ENCODE data around the gene PCDHB4. TPM values are rescaled to one million over a fixed set of nuclear protein-coding genes. Genes with fewer than 3 reads are reported as not detected.

The PCDHB4 gene
- total and polyA plus RNA-seq, 2 of the 8 experiments (the other 6 are each of a cell fraction or from before 2014, with no cell fraction given): 1.3 to 1.5 TPM

- H4K5ac ChIP-seq (ENCODE audit: insufficient read length, low read depth, low read length): no peak overlapping the region
- no peaks in the 10 kb centered on the region for H3K79me2 ChIP-seq (ENCODE audit: control insufficient read depth in 1 of 2, insufficient read depth in 2 of 2, low read length in 2 of 2)
- peak overlapping the region; percentile 40; the same call in 1 of the 2 replicates for H2AK5ac ChIP-seq (ENCODE audit: low read depth, low read length)
- H3K9me3 ChIP-seq (ENCODE audit: insufficient read depth in 2 of 2, low read depth in 1 of 2, low read length in 1 of 2): peaks cover 20 to 31% of the 10 kb centered on the region in 2 experiments
- peak overlapping the region in 3 of 4 experiments; percentile 80 to 98 (median 84); a peak in 4 of 7 replicates for H3K9ac ChIP-seq (replicated peaks in 1 of 4; ENCODE audit: extremely low read depth in 1 of 4, low read depth in 3 of 4, low read length in 3 of 4)
- no peak overlapping the region for H4K8ac ChIP-seq (ENCODE audit: extremely low read depth, insufficient read depth, low read length)
- H3K18ac ChIP-seq (ENCODE audit: extremely low read depth, low read length): peak overlapping the region; percentile 55; the same call in 1 of the 2 replicates
- CTCF ChIA-PET (ENCODE audit: partially characterized antibody): interaction anchor here (0.6 to 2.4 kb wide), 46 partner anchors 8 to 428 kb away, joined by 3 to 29 read pairs (median 5); partner anchors contain the start of genes PCDHB10, PCDHB11, PCDHB12 and PCDHB14
- H3K36me3 ChIP-seq (ENCODE audit: control insufficient read depth in 2 of 4, insufficient read depth in 4 of 4, low read length in 3 of 4): peaks cover 0 to 12% (median 3%) of the 10 kb centered on the region in 4 experiments; a peak in 3 of 8 replicates
- H4K20me1 ChIP-seq (replicated peaks in 1 of 2; ENCODE audit: control insufficient read depth in 1 of 2, insufficient read depth in 2 of 2, low read length in 2 of 2): no peaks in the 10 kb centered on the region
- no peak overlapping the region for H2BK12ac ChIP-seq (ENCODE audit: low read depth, low read length)
- no peaks in the 10 kb centered on the region for H3K27me3 ChIP-seq (replicated peaks in 1 of 4; ENCODE audit: control insufficient read depth in 3 of 4, extremely low read depth in 1 of 4, insufficient read depth in 3 of 4, low read length in 3 of 4)
- DNase-seq (ENCODE audit: low read depth in 1 of 2, low spot score in 2 of 2): no peak
- no peak overlapping the region for H2BK20ac ChIP-seq (ENCODE audit: low read length)
- FAIRE-seq: no peak
- H2BK120ac ChIP-seq (replicated peaks; ENCODE audit: low read depth, low read length): no peak overlapping the region
- WGBS, 2 experiments (ENCODE audit: extremely low coverage in 1 of 2, insufficient coverage in 1 of 2, insufficient read length in 1 of 2, insufficient replicate concordance in 2 of 2, low coverage in 1 of 2, low lambda C conversion rate in 2 of 2, missing lambda C conversion rate in 1 of 2): 78% methylated on average over 19 of the region's 19 CpGs; no CpG with 5 or more reads in 1 of the 2 experiments
- no peaks in the 10 kb centered on the region for H3K4me1 ChIP-seq (replicated peaks in 1 of 4; ENCODE audit: control insufficient read depth in 3 of 4, insufficient read depth in 4 of 4, low read length in 3 of 4)
- H3K56ac ChIP-seq (replicated peaks; ENCODE audit: insufficient read length, low read depth, low read length): no peak overlapping the region
- H4K91ac ChIP-seq (replicated peaks; ENCODE audit: insufficient read length, low read length): no peak overlapping the region
- peak overlapping the region; percentile 56 to 67 for H3K4me2 ChIP-seq (ENCODE audit: insufficient read depth in 1 of 2, low read depth in 2 of 2, low read length in 2 of 2)
- peak overlapping the region; percentile 70; the same call in 1 of the 2 replicates for H3K27ac ChIP-seq (ENCODE audit: low read depth, low read length)
- H2BK5ac ChIP-seq (ENCODE audit: low read depth, low read length): no peak overlapping the region
- POLR2A ChIA-PET (ENCODE audit: partially characterized antibody): interaction anchor here (0.7 to 1.8 kb wide), 10 partner anchors 8 to 138 kb away, joined by 3 to 11 read pairs (median 4); partner anchors contain the start of genes PCDHB10, PCDHB16, PCDHB2 and PCDHB4
- no peak overlapping the region for H3K4ac ChIP-seq (replicated peaks; ENCODE audit: insufficient read length, low read depth, low read length)
- H3K14ac ChIP-seq (ENCODE audit: insufficient read length): no peak overlapping the region
- no peak overlapping the region for H2BK15ac ChIP-seq (ENCODE audit: low read length)
- H3K23me2 ChIP-seq (ENCODE audit: low read depth, low read length): 0 out of 2 replicates have a peak, but pooled peaks cover 2% of the 10 kb centered on the region
- H3K4me3 ChIP-seq (ENCODE audit: extremely low read depth in 1 of 4, insufficient read depth in 2 of 4, low read depth in 3 of 4, low read length in 4 of 4): peak overlapping the region; percentile 60 to 98 (median 64)
- no peak overlapping the region for H2AFZ ChIP-seq (ENCODE audit: low read length)
- H3K23ac ChIP-seq (ENCODE audit: insufficient read length): no peak overlapping the region
- no peaks in the 10 kb centered on the region for H3K79me1 ChIP-seq (ENCODE audit: low read depth, low read length)
- TF ChIP-seq SP1 (IDR thresholded peaks at IDR 0.05; ENCODE audit: low read depth, low read length) (no peak), POU5F1 (IDR thresholded peaks at IDR 0.05; ENCODE audit: low read depth, low read length) (no peak), RFX5 (IDR thresholded peaks at IDR 0.05; ENCODE audit: borderline replicate concordance, low read depth, low read length) (no peak)
These were observed 14.2 kb downstream of the PCDHB4 start for GRCh38 chr5:141135718-141136266.

Data from H1 (cell line).